ENCODE data around the gene REG3A. TPM values are rescaled to one million over a fixed set of nuclear protein-coding genes. Genes with fewer than 3 reads are reported as not detected.

The REG3A gene
- total RNA-seq = not detected
- long read RNA-seq = 0 reads

DNA sequence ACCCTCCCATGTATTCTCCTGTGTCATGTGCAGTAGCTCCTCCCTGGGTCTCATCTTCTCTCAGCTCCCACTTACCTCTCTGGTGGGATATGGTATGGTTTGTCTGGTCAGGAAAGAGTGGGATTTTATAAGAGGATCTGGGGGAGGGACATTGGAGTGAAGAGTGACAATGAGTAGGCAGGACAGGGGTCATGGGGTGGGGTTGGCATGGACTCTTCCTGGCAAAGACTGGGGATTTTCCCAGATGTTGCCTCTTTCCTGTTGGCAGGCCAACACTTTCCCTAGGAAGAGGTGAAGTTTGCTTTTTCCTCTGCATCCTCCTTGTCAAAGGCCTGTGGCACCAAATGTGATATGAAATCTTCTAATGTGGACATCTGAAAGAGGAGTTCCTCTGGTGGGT lies at the start of gene REG3A:
REG3A (minus strand) TSS at position 101 of the 400 bp plus-strand sequence. CDS start 348 bp downstream, outside the sequence.
- intact Hi-C loops (cut with DNase I) = no loop called here
- DNase-seq (ENCODE audit: low spot score) = no peak

DNA sequence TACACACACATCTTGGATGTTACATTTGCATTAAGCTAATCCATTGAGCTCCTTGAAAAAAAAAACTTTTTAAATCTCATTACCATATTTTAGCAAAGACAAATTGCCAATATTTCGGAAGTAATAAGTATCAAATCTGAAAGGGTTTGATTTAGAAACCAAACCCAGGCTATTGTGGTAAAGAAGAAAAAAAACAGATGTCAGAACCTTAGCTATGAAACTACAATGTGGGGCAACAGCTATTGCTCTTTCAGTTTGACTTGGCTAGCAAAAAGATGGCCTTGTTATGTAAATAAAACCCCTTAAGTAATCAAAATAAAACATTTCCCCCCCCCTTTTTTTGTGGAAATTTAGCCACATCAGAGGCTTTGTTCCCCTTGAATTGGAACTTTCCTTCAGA lies 41.2 kb upstream of the REG3A start:
- intact Hi-C loops (cut with DNase I) = loop anchor here (10.0 kb wide), 1 partner anchor 156 kb away; no protein-coding TSS in a partner anchor
- DNase-seq (ENCODE audit: low spot score) = no peak

DNA sequence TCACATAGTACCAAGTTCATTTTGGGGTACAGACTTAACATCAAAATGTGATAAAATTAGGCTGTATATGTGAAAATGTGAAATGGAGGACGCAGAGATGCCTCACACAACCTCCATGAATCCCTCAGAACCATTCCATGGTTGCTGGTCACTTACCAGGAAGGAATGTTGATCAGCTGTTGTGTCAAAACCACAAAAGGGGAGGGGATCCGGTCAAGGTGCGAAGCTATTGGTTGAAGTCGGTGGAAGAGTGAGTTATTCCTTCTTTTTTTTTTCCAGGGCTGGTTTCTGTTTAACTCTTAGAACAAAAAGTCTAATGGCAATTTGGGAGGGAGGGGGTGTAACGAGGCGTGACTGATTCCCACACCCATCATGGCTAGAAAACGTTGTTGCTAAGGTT lies 32.3 kb upstream of the REG3A start:
- intact Hi-C loops (cut with DNase I) = no loop called here
- DNase-seq (ENCODE audit: low spot score) = no peak

DNA sequence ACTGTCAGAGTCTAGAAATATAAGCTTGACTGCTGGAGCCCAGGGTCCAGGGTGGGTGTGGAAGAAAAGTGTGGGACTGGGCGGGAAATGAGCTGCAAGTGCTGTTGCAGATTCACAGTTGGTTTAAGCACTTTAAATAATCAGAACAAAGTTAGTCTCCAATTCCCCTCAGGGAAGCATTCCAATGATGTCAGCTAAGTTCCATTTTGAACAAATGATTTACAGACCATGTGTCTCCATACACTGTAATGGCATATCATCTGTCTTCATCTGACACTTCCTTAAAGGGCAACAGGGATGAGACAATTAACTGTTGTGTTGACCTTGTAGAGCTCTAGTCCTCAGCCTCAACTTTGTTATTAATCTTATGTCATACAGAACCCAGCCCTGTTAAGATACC lies 31.5 kb upstream of the REG3A start:
- intact Hi-C loops (cut with DNase I) = no loop called here

DNA sequence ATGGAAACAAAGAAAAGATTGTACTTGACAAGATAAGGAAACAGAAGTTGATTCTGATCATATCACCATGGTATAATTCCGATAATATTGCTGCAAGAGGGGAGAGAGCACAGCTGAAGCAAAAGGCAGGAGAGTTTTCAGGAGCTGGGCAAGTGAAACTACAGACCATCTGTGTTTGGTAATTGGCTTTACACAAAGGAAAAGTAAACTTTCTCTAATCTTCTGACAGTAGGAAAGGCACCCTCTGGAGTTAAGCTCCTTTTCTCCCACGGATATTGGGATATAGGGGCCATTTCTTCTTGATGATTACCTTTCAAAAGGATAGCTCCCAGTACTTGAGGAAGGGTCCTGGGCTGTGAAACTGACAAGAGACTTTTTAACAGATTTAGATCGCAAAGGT lies 29.9 kb upstream of the REG3A start:
- intact Hi-C loops (cut with DNase I) = no loop called here
- no peak for DNase-seq (ENCODE audit: low spot score)

More for the DNA sequence above, 31.5 kb upstream of the REG3A start:
- DNase-seq (ENCODE audit: low spot score) = no peak

DNA sequence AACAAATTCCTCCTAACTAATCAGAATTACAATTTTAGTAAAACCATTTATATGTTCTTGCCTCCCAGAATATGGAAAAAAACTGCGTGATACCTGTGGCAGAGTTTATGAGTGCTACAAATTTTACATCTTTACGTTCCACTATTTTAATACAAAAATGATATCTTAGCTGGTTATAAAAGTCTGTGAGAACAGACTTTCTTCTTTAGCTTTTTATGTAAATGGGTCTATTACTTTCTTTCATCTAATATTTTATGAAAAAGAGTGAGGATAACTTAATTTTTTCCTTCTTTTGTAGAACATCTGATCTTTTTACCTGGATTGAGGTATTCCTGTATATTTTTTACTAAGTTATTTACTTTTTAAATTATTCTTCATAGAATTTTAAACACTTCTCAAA lies 22.1 kb upstream of the REG3A start:
- intact Hi-C loops (cut with DNase I) = no loop called here

DNA sequence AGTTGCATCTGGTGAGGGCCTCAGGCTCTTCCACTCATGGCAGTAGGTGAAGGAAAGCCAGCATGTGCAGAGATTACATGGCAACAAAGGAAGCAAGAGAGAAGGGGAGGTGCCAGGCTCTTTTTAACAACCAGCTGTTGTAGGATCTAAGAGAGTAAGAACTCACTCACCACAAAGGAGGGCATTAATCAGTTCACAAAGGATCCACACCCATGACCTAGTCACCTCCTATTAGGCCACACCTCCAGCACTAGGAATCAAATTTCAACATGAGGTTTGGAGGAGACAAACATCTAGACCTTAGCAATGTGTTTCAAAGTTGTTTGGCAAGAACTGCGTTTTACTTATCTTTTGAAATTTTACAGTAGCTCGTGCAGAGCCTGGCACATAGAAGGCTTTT lies 20.5 kb upstream of the REG3A start:
- intact Hi-C loops (cut with DNase I) = no loop called here

More for the DNA sequence above, 22.1 kb upstream of the REG3A start:
- DNase-seq (ENCODE audit: low spot score) = no peak

DNA sequence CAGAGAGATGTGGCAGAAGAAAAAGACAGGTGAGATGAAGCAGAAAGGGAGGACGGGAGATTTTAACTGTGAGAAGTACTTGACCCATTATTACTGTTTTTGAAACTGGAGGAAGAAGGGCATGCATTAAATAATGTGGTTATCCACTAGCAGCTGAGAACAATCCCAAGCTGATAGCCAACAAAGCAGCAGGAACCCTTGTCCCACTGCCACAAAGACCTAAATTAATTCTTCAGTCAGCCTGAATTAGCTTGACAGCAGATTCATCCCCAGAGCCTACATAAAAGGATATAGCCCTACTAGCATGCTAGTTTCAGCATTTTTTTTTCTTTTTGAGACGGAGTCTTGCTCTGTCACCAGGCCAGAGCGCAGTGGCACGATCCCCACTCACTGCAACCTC lies 19.5 kb upstream of the REG3A start:
- no peak for DNase-seq (ENCODE audit: low spot score)
- intact Hi-C loops (cut with DNase I) = no loop called here

More for the DNA sequence above, 20.5 kb upstream of the REG3A start:
- no peak for DNase-seq (ENCODE audit: low spot score)

DNA sequence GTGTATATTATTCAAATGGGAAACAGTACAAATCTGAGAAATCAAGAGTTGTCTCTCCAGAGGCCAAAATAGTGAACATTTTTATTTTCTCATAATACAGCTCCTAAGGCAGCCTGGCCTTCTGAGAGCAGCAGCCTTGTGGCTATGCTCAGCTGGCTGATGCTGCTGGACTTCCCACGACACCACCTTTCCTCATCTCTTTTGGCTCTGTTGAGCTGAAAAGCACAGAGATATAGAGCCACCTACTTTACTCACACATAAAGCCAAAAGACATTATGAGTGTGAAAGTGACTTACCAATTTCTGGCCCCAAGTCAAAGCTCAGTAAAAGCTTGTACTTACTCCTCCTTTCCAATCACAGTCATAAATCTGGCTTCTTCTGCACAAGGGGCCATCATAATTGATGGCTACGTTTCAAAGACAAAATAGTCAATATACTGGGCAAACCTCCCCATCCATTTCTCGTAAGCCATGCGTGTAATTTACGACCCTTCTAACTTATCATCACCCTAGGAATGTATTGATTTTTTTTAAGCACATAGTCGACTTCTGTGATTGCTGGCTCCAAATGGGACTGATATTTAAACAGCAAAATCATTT lies 18.6 kb upstream of the REG3A start:
- intact Hi-C loops (cut with DNase I) = no loop called here
- no peak for DNase-seq (ENCODE audit: low spot score)

DNA sequence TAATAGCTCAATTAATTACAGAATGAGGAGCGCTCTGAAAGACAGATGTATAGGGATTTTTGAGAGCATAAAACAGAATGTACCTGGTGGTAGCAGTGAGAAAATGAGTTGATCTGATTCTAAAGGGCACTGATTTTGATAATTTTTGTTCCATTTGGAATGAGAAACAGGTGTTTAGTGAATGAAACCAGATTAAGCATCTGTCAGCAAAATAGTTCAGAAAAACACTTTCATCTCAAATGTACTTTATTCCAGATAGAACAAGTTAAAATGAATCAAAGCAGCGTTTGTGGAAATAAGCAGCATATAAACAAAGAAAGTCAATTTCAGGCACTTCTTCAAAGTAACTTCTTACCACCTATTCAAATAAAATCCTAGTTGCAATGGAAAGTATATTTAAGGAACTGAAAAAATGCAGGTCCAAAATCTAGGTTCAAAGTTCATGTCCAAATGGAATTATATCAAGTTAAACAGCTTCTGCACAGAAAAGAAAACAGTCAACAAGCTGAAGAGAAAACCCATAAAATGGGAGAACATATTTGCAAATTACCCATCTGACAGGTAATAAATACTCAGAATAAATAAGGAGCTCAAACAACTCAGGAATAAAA lies 11.9 kb upstream of the REG3A start:
- no peak for DNase-seq (ENCODE audit: low spot score)
- intact Hi-C loops (cut with DNase I) = no loop called here

DNA sequence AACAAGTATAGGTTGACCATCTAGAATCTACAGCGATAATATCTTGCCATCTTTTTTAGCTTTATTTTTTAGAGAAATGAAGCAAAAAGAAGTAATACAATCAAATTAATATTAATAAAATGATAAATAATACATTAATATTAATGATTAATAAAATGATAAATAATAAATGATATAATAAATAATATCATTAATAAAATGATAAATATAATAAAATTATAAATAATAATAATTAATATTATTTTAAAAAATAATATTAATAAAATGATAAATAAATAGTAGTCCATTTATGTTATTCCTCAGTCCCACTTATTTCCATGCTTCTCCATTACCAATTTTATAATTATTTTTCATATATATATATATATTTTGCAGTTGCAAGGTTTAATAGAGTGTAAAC lies 3.2 kb upstream of the REG3A start:
- no peak for DNase-seq (ENCODE audit: low spot score)
- intact Hi-C loops (cut with DNase I) = no loop called here

DNA sequence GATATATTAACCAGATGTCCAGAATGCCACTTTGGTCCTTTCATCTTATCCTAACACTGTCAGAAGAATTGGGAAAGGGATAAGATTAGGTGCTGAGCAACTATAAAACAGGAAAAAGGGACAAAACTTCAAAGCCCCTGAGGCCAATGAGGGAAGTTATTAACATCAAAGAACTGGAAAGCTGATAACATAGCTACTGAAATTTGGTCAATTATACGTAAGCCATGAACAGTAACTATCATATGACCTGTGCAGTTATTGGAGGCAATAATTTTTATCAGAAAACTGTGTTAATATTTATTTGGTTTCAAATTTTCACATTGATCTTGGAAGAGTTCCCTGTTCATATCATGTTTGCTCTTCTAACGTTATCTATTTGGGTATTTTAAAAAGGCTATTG lies 2.6 kb upstream of the REG3A start:
- intact Hi-C loops (cut with DNase I) = no loop called here
- DNase-seq (ENCODE audit: low spot score) = no peak

DNA sequence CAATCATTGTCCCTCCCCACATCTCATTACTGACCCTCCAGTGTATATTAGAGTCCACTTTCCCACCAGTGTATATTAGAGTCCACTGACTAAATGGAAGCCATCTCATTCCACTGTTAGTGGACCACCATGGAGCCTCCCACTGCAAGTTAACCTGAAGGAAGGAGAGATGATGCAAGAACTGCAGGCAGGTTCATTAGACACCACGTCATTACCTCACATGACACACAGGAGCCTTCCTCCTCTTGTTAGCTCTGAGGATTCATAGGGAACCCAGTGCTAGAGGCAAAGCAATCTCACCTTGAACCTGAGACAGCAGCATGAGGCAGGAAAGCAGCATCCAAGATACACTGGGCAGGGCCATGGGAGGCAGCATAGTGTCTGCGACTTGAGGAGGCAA lies 523 bp downstream of the REG3A start:
- intact Hi-C loops (cut with DNase I) = no loop called here
- no peak for DNase-seq (ENCODE audit: low spot score)

DNA sequence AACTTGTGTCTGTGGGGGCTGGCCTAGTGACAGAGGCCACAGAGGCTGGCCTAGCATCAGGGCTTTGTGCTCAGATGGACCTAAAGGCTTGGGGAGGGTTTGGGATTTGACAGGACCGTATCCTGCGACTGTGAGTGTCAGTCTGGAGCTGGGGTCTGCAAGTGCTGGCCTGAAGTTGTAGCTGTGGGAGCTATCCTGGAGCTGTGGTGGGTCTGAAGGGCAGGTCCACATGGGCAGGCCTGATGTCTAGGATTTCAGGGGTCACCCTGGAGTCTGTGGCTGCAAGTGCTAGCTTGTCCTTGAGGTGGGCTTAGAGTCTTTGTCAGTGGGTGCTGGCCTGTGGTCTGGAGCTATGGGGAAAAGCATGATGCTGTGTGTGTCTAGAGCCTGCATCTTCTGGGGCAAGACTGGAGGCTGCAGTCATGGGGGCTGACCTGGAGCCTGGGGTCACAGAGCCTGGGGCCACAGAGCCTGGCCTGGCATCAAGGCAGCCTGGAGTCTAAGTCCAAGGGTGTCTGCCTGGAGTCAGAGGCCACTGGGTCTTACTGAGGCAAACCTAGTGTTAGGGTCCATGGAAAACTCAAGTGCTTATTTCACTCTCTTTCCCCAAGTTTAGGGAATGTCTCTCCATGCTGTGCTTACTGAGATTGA lies 3.6 kb downstream of the REG3A start:
- intact Hi-C loops (cut with DNase I) = no loop called here
- DNase-seq (ENCODE audit: low spot score) = no peak

DNA sequence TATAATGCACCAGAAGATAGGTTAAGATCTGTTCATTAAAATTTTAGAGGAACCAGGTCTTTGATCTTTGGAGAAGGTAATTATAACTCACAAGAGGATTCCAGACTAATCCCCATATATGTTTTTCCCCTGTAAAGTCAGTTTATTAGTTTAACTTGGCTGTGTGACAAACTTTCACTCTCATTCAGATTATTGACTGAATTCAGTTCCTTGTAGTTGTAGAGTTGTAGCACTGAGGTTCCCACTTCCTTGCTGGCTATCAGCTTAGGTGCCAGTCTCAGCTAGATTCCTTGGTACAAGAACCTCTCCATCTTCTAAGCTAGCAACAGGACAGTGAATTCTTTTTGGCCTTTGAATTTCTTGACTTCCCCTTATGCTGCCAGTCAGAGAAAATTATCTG lies 20.1 kb downstream of the REG3A start:
- no peak for DNase-seq (ENCODE audit: low spot score)
- intact Hi-C loops (cut with DNase I) = no loop called here

DNA sequence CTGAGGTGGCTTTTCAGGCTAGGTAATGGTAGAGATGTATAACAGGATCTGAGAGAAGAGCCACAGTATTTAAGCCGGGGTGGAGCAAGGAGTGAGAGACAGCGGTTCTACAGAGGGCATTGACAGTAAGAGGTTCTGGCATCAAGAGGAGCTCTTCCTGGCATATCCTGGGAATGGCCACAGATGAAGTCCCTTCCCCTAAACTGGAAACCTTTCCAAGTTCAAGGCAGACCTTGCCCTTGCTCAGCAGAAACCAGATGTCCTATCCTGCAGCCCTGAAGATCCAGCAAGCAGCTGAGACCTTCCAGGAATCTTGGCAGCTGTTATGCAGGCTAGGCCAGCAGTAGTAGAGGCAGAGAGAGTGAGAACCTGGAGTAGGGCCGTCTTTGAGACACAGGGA lies 21.2 kb downstream of the REG3A start:
- intact Hi-C loops (cut with DNase I) = no loop called here
- DNase-seq (ENCODE audit: low spot score) = no peak

DNA sequence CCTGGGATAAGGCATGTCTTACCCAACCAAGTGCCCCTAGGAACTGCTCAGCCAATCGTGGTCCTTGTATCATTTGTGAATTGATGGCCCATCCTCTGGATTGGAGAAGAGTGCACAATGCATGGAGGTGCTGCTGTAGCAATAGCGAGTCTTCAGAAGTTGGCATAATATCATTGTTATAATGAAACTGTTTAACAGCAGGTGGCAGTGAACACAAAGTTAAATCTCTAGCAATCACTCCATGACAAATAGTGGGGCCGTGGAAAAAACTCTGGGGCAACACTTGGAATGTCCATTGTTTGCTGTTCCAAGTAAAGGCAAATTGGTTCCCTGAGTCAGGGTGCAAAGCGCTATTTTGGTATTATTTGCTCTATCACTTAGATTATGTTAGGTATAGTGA lies 27.9 kb downstream of the REG3A start:
- DNase-seq (ENCODE audit: low spot score) = no peak
- intact Hi-C loops (cut with DNase I) = no loop called here

DNA sequence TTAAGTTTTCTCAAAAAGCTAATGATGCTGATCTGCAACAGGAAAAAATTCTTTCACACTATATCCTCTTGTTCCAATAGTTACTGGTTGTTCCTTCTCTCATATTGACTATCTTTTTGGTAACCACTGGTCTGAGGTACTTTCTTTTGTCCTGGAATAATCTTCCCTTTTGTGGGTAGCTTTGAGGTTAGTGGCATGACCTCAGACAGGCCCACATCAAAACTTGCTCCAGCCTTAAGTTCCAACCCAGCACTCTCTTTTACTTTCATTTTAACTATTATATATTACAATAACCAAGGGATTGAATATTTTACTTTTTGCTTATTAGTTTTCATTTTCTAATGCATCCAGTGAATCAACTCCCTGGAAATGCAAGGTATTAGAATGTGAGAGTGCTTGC lies 29.7 kb downstream of the REG3A start:
- intact Hi-C loops (cut with DNase I) = no loop called here
- no peak for DNase-seq (ENCODE audit: low spot score)

DNA sequence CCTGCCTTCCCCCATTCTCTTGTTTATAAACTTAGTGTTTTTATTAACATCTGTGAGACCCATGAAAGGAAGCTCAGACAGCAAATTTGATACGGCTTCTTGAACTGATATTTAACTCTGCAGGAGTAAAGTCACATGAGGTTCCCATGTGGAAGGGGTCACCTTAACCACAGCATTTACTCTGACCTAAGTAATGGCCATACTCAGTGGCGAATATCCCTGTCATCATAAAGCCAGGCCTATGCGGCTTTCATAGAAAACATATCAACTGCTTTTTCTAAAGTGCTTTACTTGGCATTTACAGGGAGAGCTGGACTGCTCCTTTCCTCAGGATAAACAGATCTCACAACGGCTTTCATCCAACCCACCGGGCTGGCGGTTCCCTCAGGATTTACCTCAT lies 30.3 kb downstream of the REG3A start:
- intact Hi-C loops (cut with DNase I) = no loop called here
- DNase-seq (ENCODE audit: low spot score) = no peak

DNA sequence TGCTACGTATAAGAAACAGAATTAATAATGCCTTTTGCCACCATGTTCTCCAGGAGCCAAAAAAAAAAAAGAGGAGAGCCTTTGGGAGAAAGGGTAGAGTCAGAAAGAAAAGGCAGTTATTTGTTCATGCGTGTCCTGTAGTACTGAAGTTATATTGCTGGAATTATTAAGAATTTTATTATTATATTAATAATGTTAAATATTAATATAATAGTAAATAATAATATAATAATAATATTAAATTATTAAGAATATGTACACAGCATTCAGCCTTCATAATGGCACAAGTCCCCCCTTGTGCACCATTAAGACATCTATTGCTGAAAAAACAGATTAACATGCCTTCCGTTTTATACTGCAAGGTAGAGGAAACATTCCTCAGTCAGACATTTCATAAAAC lies 31.1 kb downstream of the REG3A start:
- no peak for DNase-seq (ENCODE audit: low spot score)
- intact Hi-C loops (cut with DNase I) = no loop called here

DNA sequence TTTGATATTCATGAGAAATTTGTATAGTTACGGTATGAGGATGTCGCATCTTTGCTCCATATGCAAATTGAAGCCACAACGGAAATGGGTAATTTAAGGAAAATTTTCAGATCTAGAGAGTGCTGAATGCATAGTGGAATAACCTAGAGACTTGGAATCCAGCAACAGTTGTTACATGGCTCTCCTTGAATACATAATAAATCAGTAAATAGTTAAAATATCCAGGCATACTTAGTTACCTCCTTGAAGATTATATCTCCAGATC lies 33.9 kb downstream of the REG3A start:
- intact Hi-C loops (cut with DNase I) = no loop called here
- no peak for DNase-seq (ENCODE audit: low spot score)
